SK-N-SH (cell line): ENCODE results near the gene BTBD16. TPM values are rescaled to one million over a fixed set of nuclear protein-coding genes. Genes with fewer than 3 reads are reported as not detected.

Experiments
- CTCF ChIA-PET: fragments of 300-600, 350-600 bp; formaldehyde crosslinking; extraction: SDS; loops from one replicate; lab custom pipeline; 2021; lab: Yijun Ruan, JAX
- POLR2A ChIA-PET: fragments of 350-600 bp; sonication (Branson Sonifier 250); formaldehyde crosslinking; extraction: SDS; loops from one replicate; lab custom pipeline; 2020; ENCODE audit warnings: antibody characterized with exemption, inconsistent platforms; lab: Yijun Ruan, JAX
- DNase-seq: peaks from one replicate; pipeline ENCODE4 v3.0.0; 2012
- H2AFZ ChIP-seq: fragments of 200-600 bp; sonication (generic); 2 replicates; pipeline ENCODE4 v1.8.1; 2016; ENCODE audit warnings: antibody characterized with exemption, mild to moderate bottlenecking, low read depth
- H3F3A ChIP-seq: fragments of 200-600 bp; sonication (generic); replicated peaks from 2 replicates; pipeline ENCODE3; 2016; ENCODE audit warnings: antibody characterized with exemption, mild to moderate bottlenecking; ENCODE audit not compliant: insufficient read depth
- H3K27ac ChIP-seq, 2 experiments: fragments of 200-500 bp in 1 of 2; fragments of 200-600 bp in 1 of 2; sonication (Bioruptor generic) in 1 of 2; sonication (generic), shearing (Covaris generic) in 1 of 2; 2 replicates each; pipeline versions ENCODE4 v1.5.1 to v1.6.1; 2014 to 2016; ENCODE audit warnings: low read depth in 2 of 2, inconsistent platforms in 1 of 2, low read length in 1 of 2, mild to moderate bottlenecking in 1 of 2, mixed read lengths in 1 of 2
- H3K27me3 ChIP-seq: fragments of 200-600 bp; sonication (generic), shearing (Covaris generic); 2 replicates; pipeline ENCODE4 v1.6.1; 2016; ENCODE audit warnings: mixed run types; ENCODE audit not compliant: insufficient read depth
- H3K36me3 ChIP-seq, 2 experiments: fragments of 200-500 bp in 1 of 2; fragments of 200-600 bp in 1 of 2; sonication (Bioruptor generic) in 1 of 2; sonication (generic) in 1 of 2; replicated peaks in 1 of 2; 2 replicates each; pipeline versions ENCODE3 to v1.5.1; 2014 to 2016; ENCODE audit warnings: low read length in 1 of 2, mild to moderate bottlenecking in 1 of 2; ENCODE audit not compliant: insufficient read depth in 2 of 2, control insufficient read depth in 1 of 2
- H3K4me1 ChIP-seq, 2 experiments: fragments of 200-500 bp in 1 of 2; fragments of 200-600 bp in 1 of 2; sonication (Bioruptor generic) in 1 of 2; sonication (generic), shearing (Covaris generic) in 1 of 2; 2 replicates each; pipeline versions ENCODE4 v1.5.1 to v1.6.1; 2014 to 2016; ENCODE audit warnings: low read depth in 1 of 2, low read length in 1 of 2, mixed run types in 1 of 2; ENCODE audit not compliant: insufficient read depth in 2 of 2, control insufficient read depth in 1 of 2
- H3K4me2 ChIP-seq: fragments of 200-600 bp; sonication (generic), shearing (Covaris generic); 2 replicates; pipeline ENCODE4 v1.6.1; 2017; ENCODE audit warnings: mixed run types
- H3K4me3 ChIP-seq, 2 experiments: fragments of 200-500 bp in 1 of 2; fragments of 200-600 bp in 1 of 2; sonication (Bioruptor generic) in 1 of 2; sonication (generic), shearing (Covaris generic) in 1 of 2; 2 replicates each; pipeline versions ENCODE4 v1.5.1 to v1.8.1; 2014 to 2016; ENCODE audit warnings: low read depth in 2 of 2, inconsistent platforms in 1 of 2, low read length in 1 of 2, mild to moderate bottlenecking in 1 of 2, mixed read lengths in 1 of 2, moderate library complexity in 1 of 2
- H3K79me2 ChIP-seq: fragments of 200-600 bp; sonication (generic); 2 replicates; pipeline ENCODE4 v1.8.1; 2017; ENCODE audit warnings: mild to moderate bottlenecking; ENCODE audit not compliant: insufficient read depth
- H3K9ac ChIP-seq: fragments of 200-600 bp; sonication (generic); 2 replicates; pipeline ENCODE4 v1.6.1; 2017; ENCODE audit warnings: mixed run types
- H3K9me2 ChIP-seq: fragments of 200-600 bp; sonication (generic); 2 replicates; pipeline ENCODE4 v1.6.1; 2017; ENCODE audit warnings: mixed run types
- H3K9me3 ChIP-seq: fragments of 200-600 bp; sonication (generic); 2 replicates; pipeline ENCODE4 v1.6.1; 2017; ENCODE audit warnings: mixed run types, mild to moderate bottlenecking, moderate library complexity
- H4K20me1 ChIP-seq: fragments of 200-600 bp; sonication (generic); 2 replicates; pipeline ENCODE4 v1.6.1; 2017; ENCODE audit warnings: mild to moderate bottlenecking, mixed run types; ENCODE audit not compliant: insufficient read depth
- CHD2 ChIP-seq: fragments of 150-350 bp; IDR thresholded peaks from 2 replicates; pipeline ENCODE4 v1.6.1; 2018; ENCODE audit warnings: low read length; ENCODE audit not compliant: partially characterized antibody
- FOSL2 ChIP-seq: IDR thresholded peaks from 2 replicates; pipeline ENCODE4 v1.4.0; 2012; ENCODE audit warnings: low read depth, mild to moderate bottlenecking, moderate library complexity, borderline replicate concordance
- FOXJ3 ChIP-seq: sonication (generic); formaldehyde crosslinking; IDR thresholded peaks from 2 replicates; pipeline ENCODE4 v1.5.1; 2020; ENCODE audit warnings: mild to moderate bottlenecking, missing genetic modification reagents
- FOXM1 ChIP-seq: IDR thresholded peaks from 2 replicates; pipeline ENCODE4 v1.4.0; 2012; ENCODE audit warnings: low read depth, mild to moderate bottlenecking
- GABPA ChIP-seq: IDR thresholded peaks from 2 replicates; pipeline ENCODE4 v1.4.0; 2012; ENCODE audit warnings: low read depth, mild to moderate bottlenecking
- JUND ChIP-seq: IDR thresholded peaks from 2 replicates; pipeline ENCODE4 v1.4.0; 2012
- MAX ChIP-seq: IDR thresholded peaks from 2 replicates; pipeline ENCODE4 v1.4.0; 2012; ENCODE audit warnings: low read depth
- MEF2A ChIP-seq: IDR thresholded peaks from 2 replicates; pipeline ENCODE4 v1.4.0; 2012; ENCODE audit warnings: low read depth, borderline replicate concordance
- NFIC ChIP-seq: IDR thresholded peaks from 2 replicates; pipeline ENCODE4 v1.4.0; 2012; ENCODE audit warnings: borderline replicate concordance
- PBX3 ChIP-seq: IDR thresholded peaks from 2 replicates; pipeline ENCODE4; 2012
- REST ChIP-seq: IDR thresholded peaks from 2 replicates; pipeline ENCODE4 v1.6.1; 2012; ENCODE audit warnings: mild to moderate bottlenecking, low read depth, low read length, moderate library complexity
- RXRA ChIP-seq: IDR thresholded peaks from 2 replicates; pipeline ENCODE4 v1.4.0; 2012; ENCODE audit warnings: low read depth, mild to moderate bottlenecking, borderline replicate concordance
- TAF1 ChIP-seq: IDR thresholded peaks from 2 replicates; pipeline ENCODE4 v1.6.1; 2012; ENCODE audit warnings: low read depth, mild to moderate bottlenecking, low read length, moderate library complexity, borderline replicate concordance
- TEAD4 ChIP-seq: IDR thresholded peaks from 2 replicates; pipeline ENCODE4 v1.4.0; 2012; ENCODE audit warnings: mild to moderate bottlenecking, borderline replicate concordance; ENCODE audit not compliant: insufficient read depth
- ZBTB33 ChIP-seq: IDR thresholded peaks from 2 replicates; pipeline ENCODE4 v1.4.0; 2012; ENCODE audit warnings: low read depth, borderline replicate concordance
- WGBS: methylation state at CpG from one replicate; pipeline ENCODE4 v1.1.6; 2017; ENCODE audit warnings: low lambda C conversion rate; 5-methylcytosine and 5-hydroxymethylcytosine counted together
- polyA plus RNA-seq, 3 experiments: library from polyadenylated mRNA; depleted of rRNA; stranded (reverse); fragments of >200 nt; gene quantifications; 2 replicates each; pipeline ENCODE4 v1.2.3, GENCODE V29; 2012
- TF ChIP-seq, protein P1 (sequence below): IDR thresholded peaks from 2 replicates; pipeline ENCODE4 v1.4.0; 2012; ENCODE audit warnings: low read depth, borderline replicate concordance
- TF ChIP-seq, protein P2 (sequence below): fragments of 150-350 bp; IDR thresholded peaks from 2 replicates; pipeline ENCODE4 v1.6.1; 2017; ENCODE audit warnings: antibody characterized with exemption, low read length, low read depth, borderline replicate concordance

BTBD16 gene
- polyA plus RNA-seq, 1 of the 3 experiments (the other 2 are of a cell fraction): not detected

DNA sequence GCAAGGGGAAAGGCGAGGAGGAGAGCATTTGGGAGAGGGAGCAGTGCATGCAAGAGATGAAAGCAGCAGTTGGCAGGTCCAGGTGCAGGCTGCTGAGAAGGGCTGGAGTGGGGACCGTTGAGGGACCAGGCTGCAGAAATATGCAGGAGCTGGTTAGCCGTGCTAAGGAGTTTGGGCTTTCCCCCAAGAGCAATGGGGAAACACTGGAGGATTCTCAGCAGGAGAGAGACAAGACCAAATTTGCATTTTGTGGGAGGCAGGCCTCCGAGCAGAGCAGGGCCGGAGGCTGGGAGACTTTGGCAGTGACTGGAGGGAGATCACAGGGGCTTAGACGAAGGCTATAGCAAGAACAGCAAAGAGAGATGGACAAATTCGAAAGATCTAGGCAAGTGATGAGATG, 11.8 kb downstream of the BTBD16 start:
- ChIA-PET CTCF (interaction anchor here (0.6 to 2.5 kb wide), 4 partner anchors 15 to 283 kb away, joined by 3 to 8 read pairs (median 4); no protein-coding TSS in a partner anchor), POLR2A (no interaction called here)
- DNase-seq: no peak
- Histone ChIP-seq H3K27me3 (no peaks in the 10 kb centered on the region), H2AFZ (no peak overlapping the region), H4K20me1 (no peaks in the 10 kb centered on the region), H3K9me3 (no peaks in the 10 kb centered on the region), H3K4me1 (no peaks in the 10 kb centered on the region), H3K4me3 (no peak overlapping the region), H3K9me2 (no peaks in the 10 kb centered on the region), H3K27ac (no peak overlapping the region), H3K4me2 (no peak overlapping the region), H3K36me3 (no peaks in the 10 kb centered on the region), H3K79me2 (no peaks in the 10 kb centered on the region), H3F3A (no peaks in the 10 kb centered on the region), H3K9ac (no peak overlapping the region)
- 53% methylated on average over 7 of the region's 7 CpGs for WGBS
- TF ChIP-seq FOSL2: no peak
- TF ChIP-seq, protein P1, sequence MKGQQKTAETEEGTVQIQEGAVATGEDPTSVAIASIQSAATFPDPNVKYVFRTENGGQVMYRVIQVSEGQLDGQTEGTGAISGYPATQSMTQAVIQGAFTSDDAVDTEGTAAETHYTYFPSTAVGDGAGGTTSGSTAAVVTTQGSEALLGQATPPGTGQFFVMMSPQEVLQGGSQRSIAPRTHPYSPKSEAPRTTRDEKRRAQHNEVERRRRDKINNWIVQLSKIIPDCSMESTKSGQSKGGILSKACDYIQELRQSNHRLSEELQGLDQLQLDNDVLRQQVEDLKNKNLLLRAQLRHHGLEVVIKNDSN: no peak
- no peak for TF ChIP-seq TAF1
- TF ChIP-seq PBX3: no peak
- TF ChIP-seq CHD2: no peak
- TF ChIP-seq FOXM1: no peak
- TF ChIP-seq RXRA: no peak
- no peak for TF ChIP-seq FOXJ3 (CRISPR knock-in tag)
- no peak for TF ChIP-seq MEF2A
- TF ChIP-seq MAX: no peak
- no peak for TF ChIP-seq ZBTB33
- no peak for TF ChIP-seq NFIC
- no peak for TF ChIP-seq REST
- no peak for TF ChIP-seq GABPA
- TF ChIP-seq, protein P2, sequence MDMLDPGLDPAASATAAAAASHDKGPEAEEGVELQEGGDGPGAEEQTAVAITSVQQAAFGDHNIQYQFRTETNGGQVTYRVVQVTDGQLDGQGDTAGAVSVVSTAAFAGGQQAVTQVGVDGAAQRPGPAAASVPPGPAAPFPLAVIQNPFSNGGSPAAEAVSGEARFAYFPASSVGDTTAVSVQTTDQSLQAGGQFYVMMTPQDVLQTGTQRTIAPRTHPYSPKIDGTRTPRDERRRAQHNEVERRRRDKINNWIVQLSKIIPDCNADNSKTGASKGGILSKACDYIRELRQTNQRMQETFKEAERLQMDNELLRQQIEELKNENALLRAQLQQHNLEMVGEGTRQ: no peak
- TF ChIP-seq JUND: no peak
- TF ChIP-seq TEAD4: no peak
